ENCODE results near the gene PSMA6.

DNA sequence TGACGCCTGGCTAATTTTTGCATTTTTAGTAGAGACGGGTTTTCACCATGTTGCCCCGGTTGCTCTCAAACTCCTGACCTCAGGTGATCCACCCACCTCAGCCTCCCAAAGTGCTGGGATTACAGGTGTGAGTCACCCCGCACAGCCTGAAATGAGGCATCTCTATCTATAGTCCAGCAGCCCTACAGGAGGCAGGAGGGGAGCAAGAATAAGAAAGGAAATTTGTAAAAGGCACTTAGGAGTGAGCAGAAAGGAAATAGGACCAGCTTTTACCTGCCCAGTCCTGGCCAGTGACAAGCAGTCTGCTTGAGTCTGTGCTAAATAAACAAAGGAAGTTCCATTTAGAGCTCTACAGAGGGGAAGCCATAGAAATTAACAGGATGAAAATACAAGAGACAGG is 15.0 kb upstream of the PSMA6 start:
- TF ChIP-seq, protein P1, sequence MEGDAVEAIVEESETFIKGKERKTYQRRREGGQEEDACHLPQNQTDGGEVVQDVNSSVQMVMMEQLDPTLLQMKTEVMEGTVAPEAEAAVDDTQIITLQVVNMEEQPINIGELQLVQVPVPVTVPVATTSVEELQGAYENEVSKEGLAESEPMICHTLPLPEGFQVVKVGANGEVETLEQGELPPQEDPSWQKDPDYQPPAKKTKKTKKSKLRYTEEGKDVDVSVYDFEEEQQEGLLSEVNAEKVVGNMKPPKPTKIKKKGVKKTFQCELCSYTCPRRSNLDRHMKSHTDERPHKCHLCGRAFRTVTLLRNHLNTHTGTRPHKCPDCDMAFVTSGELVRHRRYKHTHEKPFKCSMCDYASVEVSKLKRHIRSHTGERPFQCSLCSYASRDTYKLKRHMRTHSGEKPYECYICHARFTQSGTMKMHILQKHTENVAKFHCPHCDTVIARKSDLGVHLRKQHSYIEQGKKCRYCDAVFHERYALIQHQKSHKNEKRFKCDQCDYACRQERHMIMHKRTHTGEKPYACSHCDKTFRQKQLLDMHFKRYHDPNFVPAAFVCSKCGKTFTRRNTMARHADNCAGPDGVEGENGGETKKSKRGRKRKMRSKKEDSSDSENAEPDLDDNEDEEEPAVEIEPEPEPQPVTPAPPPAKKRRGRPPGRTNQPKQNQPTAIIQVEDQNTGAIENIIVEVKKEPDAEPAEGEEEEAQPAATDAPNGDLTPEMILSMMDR (conservative IDR thresholded peaks at IDR 0.05; ENCODE audit: low read depth in 2 of 2): no peak
- TF ChIP-seq, protein P2, sequence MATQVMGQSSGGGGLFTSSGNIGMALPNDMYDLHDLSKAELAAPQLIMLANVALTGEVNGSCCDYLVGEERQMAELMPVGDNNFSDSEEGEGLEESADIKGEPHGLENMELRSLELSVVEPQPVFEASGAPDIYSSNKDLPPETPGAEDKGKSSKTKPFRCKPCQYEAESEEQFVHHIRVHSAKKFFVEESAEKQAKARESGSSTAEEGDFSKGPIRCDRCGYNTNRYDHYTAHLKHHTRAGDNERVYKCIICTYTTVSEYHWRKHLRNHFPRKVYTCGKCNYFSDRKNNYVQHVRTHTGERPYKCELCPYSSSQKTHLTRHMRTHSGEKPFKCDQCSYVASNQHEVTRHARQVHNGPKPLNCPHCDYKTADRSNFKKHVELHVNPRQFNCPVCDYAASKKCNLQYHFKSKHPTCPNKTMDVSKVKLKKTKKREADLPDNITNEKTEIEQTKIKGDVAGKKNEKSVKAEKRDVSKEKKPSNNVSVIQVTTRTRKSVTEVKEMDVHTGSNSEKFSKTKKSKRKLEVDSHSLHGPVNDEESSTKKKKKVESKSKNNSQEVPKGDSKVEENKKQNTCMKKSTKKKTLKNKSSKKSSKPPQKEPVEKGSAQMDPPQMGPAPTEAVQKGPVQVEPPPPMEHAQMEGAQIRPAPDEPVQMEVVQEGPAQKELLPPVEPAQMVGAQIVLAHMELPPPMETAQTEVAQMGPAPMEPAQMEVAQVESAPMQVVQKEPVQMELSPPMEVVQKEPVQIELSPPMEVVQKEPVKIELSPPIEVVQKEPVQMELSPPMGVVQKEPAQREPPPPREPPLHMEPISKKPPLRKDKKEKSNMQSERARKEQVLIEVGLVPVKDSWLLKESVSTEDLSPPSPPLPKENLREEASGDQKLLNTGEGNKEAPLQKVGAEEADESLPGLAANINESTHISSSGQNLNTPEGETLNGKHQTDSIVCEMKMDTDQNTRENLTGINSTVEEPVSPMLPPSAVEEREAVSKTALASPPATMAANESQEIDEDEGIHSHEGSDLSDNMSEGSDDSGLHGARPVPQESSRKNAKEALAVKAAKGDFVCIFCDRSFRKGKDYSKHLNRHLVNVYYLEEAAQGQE (IDR thresholded peaks at IDR 0.05; ENCODE audit: unreplicated experiment): no peak
- no peak for TF ChIP-seq POLR2AphosphoS5 (IDR thresholded peaks at IDR 0.05; ENCODE audit: low read depth)
- TF ChIP-seq EZH2 (IDR thresholded peaks at IDR 0.05; ENCODE audit: low read depth, unreplicated experiment): no peak
- TF ChIP-seq EZH2phosphoT487 (IDR thresholded peaks at IDR 0.05; ENCODE audit: unreplicated experiment): no peak
- no peak for TF ChIP-seq CREB1 (CRISPR knock-in tag; IDR thresholded peaks at IDR 0.05; ENCODE audit: low read depth)
- no peak for TF ChIP-seq NANOG (IDR thresholded peaks at IDR 0.05; ENCODE audit: borderline replicate concordance)
- TF ChIP-seq, protein P3, sequence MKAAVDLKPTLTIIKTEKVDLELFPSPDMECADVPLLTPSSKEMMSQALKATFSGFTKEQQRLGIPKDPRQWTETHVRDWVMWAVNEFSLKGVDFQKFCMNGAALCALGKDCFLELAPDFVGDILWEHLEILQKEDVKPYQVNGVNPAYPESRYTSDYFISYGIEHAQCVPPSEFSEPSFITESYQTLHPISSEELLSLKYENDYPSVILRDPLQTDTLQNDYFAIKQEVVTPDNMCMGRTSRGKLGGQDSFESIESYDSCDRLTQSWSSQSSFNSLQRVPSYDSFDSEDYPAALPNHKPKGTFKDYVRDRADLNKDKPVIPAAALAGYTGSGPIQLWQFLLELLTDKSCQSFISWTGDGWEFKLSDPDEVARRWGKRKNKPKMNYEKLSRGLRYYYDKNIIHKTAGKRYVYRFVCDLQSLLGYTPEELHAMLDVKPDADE (IDR thresholded peaks at IDR 0.05): no peak
- TF ChIP-seq STAT1 (IDR thresholded peaks at IDR 0.05; ENCODE audit: unreplicated experiment): no peak

Measured in GM23338 (cell line).